HCT116 (cell line): ENCODE data around the gene LIN52.

Experiments used
- POLR2AphosphoS5 ChIP-seq: IDR thresholded peaks from 2 replicates; pipeline ENCODE4 v1.6.1; 2011; ENCODE audit warnings: mild to moderate bottlenecking, low read depth, low read length, moderate library complexity
- ZNF274 ChIP-seq: fragments of 200-500 bp; sonication (Bioruptor generic); IDR thresholded peaks from 2 replicates; pipeline ENCODE4 v1.6.1; 2014; ENCODE audit warnings: mild to moderate bottlenecking, low read depth, low read length, inconsistent platforms
- TF ChIP-seq, protein P1 (sequence below): IDR thresholded peaks from 2 replicates; pipeline ENCODE4 v1.6.1; 2012
- TF ChIP-seq, protein P2 (sequence below), 3 experiments: fragments of 200-600 bp in 1 of 3; sonication (generic) in 1 of 3; IDR thresholded peaks in 2 of 3; conservative IDR thresholded peaks in 1 of 3; 2 replicates each; pipeline ENCODE4 v1.5.1; 2012 to 2017; ENCODE audit warnings: low read depth in 2 of 3, low read length in 2 of 3, antibody characterized with exemption in 1 of 3, borderline replicate concordance in 1 of 3, control low read depth in 1 of 3, mild to moderate bottlenecking in 1 of 3, mixed read lengths in 1 of 3, mixed run types in 1 of 3, moderate library complexity in 1 of 3; ENCODE audit not compliant: insufficient read depth in 1 of 3

DNA sequence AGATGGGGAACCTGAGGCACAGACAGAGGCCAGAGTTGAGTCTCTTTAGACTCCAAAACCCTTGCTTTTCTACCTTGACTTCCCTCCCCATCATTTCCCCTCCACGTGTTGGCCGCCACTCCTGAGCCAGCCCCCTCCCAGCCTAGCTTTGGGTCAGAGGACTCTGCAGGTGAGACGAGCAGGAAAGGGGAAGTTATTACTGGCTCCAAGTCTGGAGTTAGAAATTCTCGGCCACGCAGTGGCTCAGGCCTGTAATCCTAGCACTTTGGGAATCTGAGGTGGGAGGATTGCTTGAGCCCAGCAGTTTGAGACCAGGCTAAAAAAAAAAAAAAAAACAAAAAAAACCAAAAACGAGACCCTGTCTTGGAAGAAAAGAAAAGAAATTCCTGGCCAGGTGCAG is 163.3 kb downstream of the LIN52 start:
- TF ChIP-seq, protein P1, sequence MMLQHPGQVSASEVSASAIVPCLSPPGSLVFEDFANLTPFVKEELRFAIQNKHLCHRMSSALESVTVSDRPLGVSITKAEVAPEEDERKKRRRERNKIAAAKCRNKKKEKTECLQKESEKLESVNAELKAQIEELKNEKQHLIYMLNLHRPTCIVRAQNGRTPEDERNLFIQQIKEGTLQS: no peak
- TF ChIP-seq ZNF274: no peak
- TF ChIP-seq, protein P2, sequence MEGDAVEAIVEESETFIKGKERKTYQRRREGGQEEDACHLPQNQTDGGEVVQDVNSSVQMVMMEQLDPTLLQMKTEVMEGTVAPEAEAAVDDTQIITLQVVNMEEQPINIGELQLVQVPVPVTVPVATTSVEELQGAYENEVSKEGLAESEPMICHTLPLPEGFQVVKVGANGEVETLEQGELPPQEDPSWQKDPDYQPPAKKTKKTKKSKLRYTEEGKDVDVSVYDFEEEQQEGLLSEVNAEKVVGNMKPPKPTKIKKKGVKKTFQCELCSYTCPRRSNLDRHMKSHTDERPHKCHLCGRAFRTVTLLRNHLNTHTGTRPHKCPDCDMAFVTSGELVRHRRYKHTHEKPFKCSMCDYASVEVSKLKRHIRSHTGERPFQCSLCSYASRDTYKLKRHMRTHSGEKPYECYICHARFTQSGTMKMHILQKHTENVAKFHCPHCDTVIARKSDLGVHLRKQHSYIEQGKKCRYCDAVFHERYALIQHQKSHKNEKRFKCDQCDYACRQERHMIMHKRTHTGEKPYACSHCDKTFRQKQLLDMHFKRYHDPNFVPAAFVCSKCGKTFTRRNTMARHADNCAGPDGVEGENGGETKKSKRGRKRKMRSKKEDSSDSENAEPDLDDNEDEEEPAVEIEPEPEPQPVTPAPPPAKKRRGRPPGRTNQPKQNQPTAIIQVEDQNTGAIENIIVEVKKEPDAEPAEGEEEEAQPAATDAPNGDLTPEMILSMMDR (IDR thresholded peaks at IDR 0.05 in 2 of 3, conservative IDR thresholded peaks at IDR 0.05 in 1 of 3; ENCODE audit: borderline replicate concordance in 1 of 3, insufficient read depth in 1 of 3, low read depth in 2 of 3, low read length in 2 of 3): no peak
- no peak for TF ChIP-seq POLR2AphosphoS5
